SK-N-SH treated with all-trans-retinoic acid at 6 μM for 48 hours (cell line): ENCODE results near the gene DNAH1.

Source experiments
- ATAC-seq: fragments of 200-7000 bp; cut with Tn5 transposase; 3 replicates; pipeline ENCODE4 v1.9.1; 2020; ENCODE audit warnings: mild to moderate bottlenecking, moderate library complexity
- ARNTL ChIP-seq: fragments of 450-650 bp; formaldehyde crosslinking; IDR thresholded peaks from 2 replicates; pipeline ENCODE4 v1.5.0; 2020; ENCODE audit warnings: low read depth, mild to moderate bottlenecking, moderate library complexity, borderline replicate concordance
- BACH2 ChIP-seq: fragments of 250-450 bp; sonication (Bioruptor Pico); IDR thresholded peaks from 2 replicates; pipeline ENCODE4 v1.9.0; 2021; ENCODE audit warnings: mild to moderate bottlenecking, borderline replicate concordance
- CSDC2 ChIP-seq: fragments of 250-450 bp; sonication (Bioruptor Pico); IDR thresholded peaks from 2 replicates; pipeline ENCODE4 v1.5.0; 2020; ENCODE audit warnings: mild to moderate bottlenecking, moderate library complexity
- ESRRG ChIP-seq: fragments of 250-450 bp; sonication (Bioruptor Pico); IDR thresholded peaks from 2 replicates; pipeline ENCODE4 v1.6.1; 2021; ENCODE audit warnings: mild to moderate bottlenecking
- GLIS3 ChIP-seq: fragments of 250-450 bp; sonication (Bioruptor Pico); IDR thresholded peaks from 2 replicates; pipeline ENCODE4 v1.5.0; 2020; ENCODE audit warnings: mild to moderate bottlenecking, moderate library complexity
- ISL1 ChIP-seq: fragments of 250-450 bp; sonication (Bioruptor Pico); IDR thresholded peaks from 2 replicates; pipeline ENCODE4 v2.1.2; 2022; ENCODE audit warnings: mild to moderate bottlenecking, moderate library complexity
- OSR1 ChIP-seq: fragments of 250-450 bp; sonication (Bioruptor Pico); IDR thresholded peaks from 2 replicates; pipeline ENCODE4 v1.8.0; 2022; ENCODE audit warnings: moderate library complexity, mild to moderate bottlenecking, inconsistent platforms
- POU6F1 ChIP-seq: fragments of 250-450 bp; sonication (Bioruptor Pico); IDR thresholded peaks from 2 replicates; pipeline ENCODE4 v1.8.0; 2021; ENCODE audit warnings: low read depth, mild to moderate bottlenecking, moderate library complexity, borderline replicate concordance
- PPARA ChIP-seq: fragments of 250-450 bp; sonication (Bioruptor Pico); IDR thresholded peaks from 2 replicates; pipeline ENCODE4 v1.5.0; 2020; ENCODE audit warnings: mild to moderate bottlenecking, borderline replicate concordance
- RARB ChIP-seq: fragments of 250-450 bp; sonication (Bioruptor Pico); IDR thresholded peaks from 2 replicates; pipeline ENCODE4 v1.8.0; 2021; ENCODE audit warnings: mild to moderate bottlenecking, moderate library complexity
- SNAI2 ChIP-seq: fragments of 250-450 bp; sonication (Bioruptor Pico); IDR thresholded peaks from 2 replicates; pipeline ENCODE4 v1.5.0; 2020; ENCODE audit warnings: mild to moderate bottlenecking, moderate library complexity
- TCF4 ChIP-seq: fragments of 250-450 bp; sonication (Bioruptor Pico); IDR thresholded peaks from 2 replicates; pipeline ENCODE4 v1.8.0; 2021; ENCODE audit warnings: mild to moderate bottlenecking, moderate library complexity, borderline replicate concordance
- TSHZ2 ChIP-seq: fragments of 250-450 bp; sonication (Bioruptor Pico); IDR thresholded peaks from 2 replicates; pipeline ENCODE4 v1.5.0; 2020; ENCODE audit warnings: mild to moderate bottlenecking, moderate library complexity
- ZC3H10 ChIP-seq: fragments of 250-450 bp; sonication (Bioruptor Pico); IDR thresholded peaks from 2 replicates; pipeline ENCODE4 v1.5.1; 2021; ENCODE audit warnings: mild to moderate bottlenecking, moderate library complexity
- ZFP3 ChIP-seq: fragments of 250-450 bp; sonication (Bioruptor Pico); IDR thresholded peaks from 2 replicates; pipeline ENCODE4 v1.5.0; 2020; ENCODE audit warnings: mild to moderate bottlenecking, moderate library complexity
- ZFP30 ChIP-seq: fragments of 450-650 bp; formaldehyde crosslinking; IDR thresholded peaks from 2 replicates; pipeline ENCODE4 v1.5.0; 2022; ENCODE audit warnings: mild to moderate bottlenecking, moderate library complexity
- ZNF565 ChIP-seq: fragments of 450-650 bp; formaldehyde crosslinking; conservative IDR thresholded peaks from 2 replicates; pipeline ENCODE4 v1.5.0; 2020; ENCODE audit warnings: low read depth, mild to moderate bottlenecking, moderate library complexity
- ZNF70 ChIP-seq: fragments of 450-650 bp; formaldehyde crosslinking; IDR thresholded peaks from 2 replicates; pipeline ENCODE4 v1.5.0; 2020; ENCODE audit warnings: mild to moderate bottlenecking, moderate library complexity
- ZNF8 ChIP-seq: fragments of 450-650 bp; formaldehyde crosslinking; IDR thresholded peaks from 2 replicates; pipeline ENCODE4 v1.5.0; 2020; ENCODE audit warnings: mild to moderate bottlenecking, moderate library complexity
- TF ChIP-seq, protein P1 (sequence below): fragments of 250-450 bp; sonication (Bioruptor Pico); IDR thresholded peaks from 2 replicates; pipeline ENCODE4 v1.5.1; 2020; ENCODE audit warnings: low read depth, mild to moderate bottlenecking, moderate library complexity

Gene DNAH1

GRCh38 chr3:52396907-52397591, 80.9 kb downstream of the DNAH1 start:
- no peak for ATAC-seq

DNA sequence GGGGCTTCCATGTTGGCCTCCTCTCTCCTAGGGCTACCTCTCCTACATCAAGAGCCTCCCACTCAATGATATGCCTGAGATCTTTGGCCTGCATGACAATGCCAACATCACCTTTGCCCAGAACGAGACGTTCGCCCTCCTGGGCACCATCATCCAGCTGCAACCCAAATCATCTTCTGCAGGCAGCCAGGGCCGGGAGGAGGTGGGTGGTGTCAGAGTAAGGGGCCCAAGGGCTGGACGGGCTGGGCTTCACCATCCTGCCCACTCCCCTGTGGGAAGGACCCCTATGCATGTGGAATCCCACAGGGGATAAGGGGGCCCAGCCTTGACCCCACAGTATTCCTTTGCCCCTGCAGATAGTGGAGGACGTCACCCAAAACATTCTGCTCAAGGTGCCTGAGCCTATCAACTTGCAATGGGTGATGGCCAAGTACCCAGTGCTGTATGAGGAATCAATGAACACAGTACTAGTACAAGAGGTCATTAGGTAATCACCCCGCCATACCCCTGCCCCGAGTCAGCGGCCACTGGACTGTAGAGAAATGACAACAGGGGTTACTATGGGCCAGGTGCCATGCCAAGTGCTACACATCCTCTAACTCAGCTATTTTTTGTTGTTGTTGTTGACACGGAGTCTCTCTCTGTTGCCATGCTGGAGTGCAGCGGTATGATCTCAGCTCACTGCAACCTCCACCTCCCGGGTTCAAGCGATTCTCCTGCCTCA, 81.7 kb downstream of the DNAH1 start:
- TF ChIP-seq ZC3H10, result no peak
- TF ChIP-seq CSDC2, result no peak
- no peak for TF ChIP-seq ISL1 (CRISPR knock-in tag)
- TF ChIP-seq OSR1 (CRISPR knock-in tag), result no peak
- TF ChIP-seq ZFP30 (CRISPR knock-in tag), result no peak
- no peak for TF ChIP-seq ZNF8 (CRISPR knock-in tag)
- no peak for TF ChIP-seq POU6F1 (CRISPR knock-in tag)
- no peak for TF ChIP-seq TCF4 (CRISPR knock-in tag)
- no peak for TF ChIP-seq RARB (CRISPR knock-in tag)
- TF ChIP-seq ZNF565, result no peak
- TF ChIP-seq ARNTL (CRISPR knock-in tag), result no peak
- TF ChIP-seq, protein P1, sequence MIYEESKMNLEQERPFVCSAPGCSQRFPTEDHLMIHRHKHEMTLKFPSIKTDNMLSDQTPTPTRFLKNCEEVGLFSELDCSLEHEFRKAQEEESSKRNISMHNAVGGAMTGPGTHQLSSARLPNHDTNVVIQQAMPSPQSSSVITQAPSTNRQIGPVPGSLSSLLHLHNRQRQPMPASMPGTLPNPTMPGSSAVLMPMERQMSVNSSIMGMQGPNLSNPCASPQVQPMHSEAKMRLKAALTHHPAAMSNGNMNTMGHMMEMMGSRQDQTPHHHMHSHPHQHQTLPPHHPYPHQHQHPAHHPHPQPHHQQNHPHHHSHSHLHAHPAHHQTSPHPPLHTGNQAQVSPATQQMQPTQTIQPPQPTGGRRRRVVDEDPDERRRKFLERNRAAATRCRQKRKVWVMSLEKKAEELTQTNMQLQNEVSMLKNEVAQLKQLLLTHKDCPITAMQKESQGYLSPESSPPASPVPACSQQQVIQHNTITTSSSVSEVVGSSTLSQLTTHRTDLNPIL (CRISPR knock-in tag), result no peak
- TF ChIP-seq TSHZ2 (CRISPR knock-in tag), result no peak
- TF ChIP-seq ESRRG (CRISPR knock-in tag), result no peak
- TF ChIP-seq GLIS3 (CRISPR knock-in tag), result no peak
- ATAC-seq, result no peak

More at GRCh38 chr3:52396907-52397591, 80.9 kb downstream of the DNAH1 start:
- TF ChIP-seq SNAI2 (CRISPR knock-in tag) (no peak), ZNF565 (no peak), POU6F1 (CRISPR knock-in tag) (no peak), ZC3H10 (no peak), ZFP3 (CRISPR knock-in tag) (no peak), RARB (CRISPR knock-in tag) (no peak), PPARA (CRISPR knock-in tag) (no peak), TSHZ2 (CRISPR knock-in tag) (no peak), ZNF70 (no peak), CSDC2 (no peak), BACH2 (no peak)
- TF ChIP-seq, protein P1 (CRISPR knock-in tag), result no peak
